RWPE1 (cell line): ENCODE measurements around the gene CHORDC1.

Experiments
- CTCF ChIA-PET: fragments of 350-600 bp; sonication (Branson Sonifier 250); formaldehyde crosslinking; extraction: SDS; loops from one replicate; lab custom pipeline; 2021; lab: Yijun Ruan, JAX
- POLR2A ChIA-PET: fragments of 400-600 bp; formaldehyde crosslinking; extraction: SDS; loops from one replicate; lab custom pipeline; 2020; ENCODE audit warnings: antibody characterized with exemption; ENCODE audit not compliant: low non-redundant PET; lab: Yijun Ruan, JAX
- DNase-seq: peaks from one replicate; pipeline ENCODE4 v3.0.0; 2012; ENCODE audit warnings: low spot score
- H3K27ac ChIP-seq: fragments of 450-650 bp; 2 replicates; pipeline ENCODE4 v1.5.1; 2017
- CTCF ChIP-seq: fragments of 450-650 bp; conservative IDR thresholded peaks from 2 replicates; pipeline ENCODE4 v1.5.1; 2017; ENCODE audit warnings: low read depth, mild to moderate bottlenecking

The CHORDC1 gene

DNA sequence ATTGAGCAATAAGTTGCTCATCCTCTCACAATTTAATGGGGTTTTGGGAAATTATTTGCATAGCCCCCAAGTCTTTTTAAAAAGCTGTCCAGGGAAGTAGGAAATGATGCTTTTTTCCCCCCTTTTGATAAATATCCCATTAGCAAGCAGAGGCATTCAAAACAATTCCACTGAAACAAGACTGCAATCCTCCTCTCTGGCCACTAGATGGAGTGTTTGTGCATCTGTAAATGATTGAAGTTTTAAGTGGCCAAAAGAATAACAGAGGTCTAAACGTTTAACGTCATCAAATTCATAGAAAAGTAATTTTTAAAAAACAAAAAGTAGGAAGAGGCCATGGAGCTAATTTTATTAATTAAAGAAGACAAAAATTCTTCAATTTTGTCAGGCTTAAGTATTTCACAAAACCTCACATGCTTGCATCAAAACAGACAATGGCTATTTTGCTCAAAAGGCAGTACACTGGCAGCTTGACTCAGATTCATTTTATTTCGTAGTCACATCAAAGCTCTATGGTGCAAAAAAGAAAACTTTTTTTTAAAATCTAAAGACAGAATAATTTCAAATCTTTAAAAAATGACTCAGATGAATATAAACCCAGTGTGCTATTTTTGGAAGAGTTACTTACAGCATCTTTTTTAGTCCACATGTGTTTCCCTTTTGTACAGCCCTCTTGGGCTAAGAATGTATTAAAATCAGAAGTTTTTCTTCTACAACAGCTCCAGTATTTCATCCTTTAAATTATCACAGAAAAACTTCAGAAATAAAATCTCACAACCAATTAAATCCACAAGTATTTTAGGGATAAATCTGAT, 17.8 kb downstream of the CHORDC1 start:
- DNase-seq, result peak; percentile 35
- H3K27ac ChIP-seq, result no peak overlapping the region
- CTCF ChIA-PET, result interaction anchor here (0.5 to 1.3 kb wide), 8 partner anchors 9 to 1416 kb away, joined by 3 to 5 read pairs (median 3); no protein-coding TSS in a partner anchor
- POLR2A ChIA-PET, result no interaction called here
- peak; percentile 88 for TF ChIP-seq CTCF

DNA sequence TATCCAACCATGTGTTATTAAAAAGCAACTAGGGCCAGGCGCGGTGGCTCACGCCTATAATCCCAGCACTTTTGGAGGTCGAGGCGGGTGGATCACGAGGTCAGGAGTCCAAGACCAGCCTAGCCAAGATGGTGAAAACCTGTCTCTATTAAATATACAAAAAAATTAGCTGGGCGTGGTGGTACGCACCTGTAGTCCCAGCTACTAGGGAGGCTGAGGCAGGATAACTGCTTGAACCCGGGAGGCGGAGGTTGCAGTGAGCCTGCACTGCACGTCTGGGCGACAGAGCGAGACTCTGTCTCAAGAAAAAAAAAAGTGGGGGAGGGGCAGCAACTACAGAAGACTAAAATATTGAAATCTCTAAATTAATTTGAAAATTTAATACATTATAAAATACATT, 18.4 kb downstream of the CHORDC1 start:
- no peak for TF ChIP-seq CTCF
- DNase-seq, result no peak
- ChIA-PET CTCF (interaction anchor here (0.5 to 1.3 kb wide), 4 partner anchors 15 to 35 kb away, joined by 3 to 5 read pairs (median 3); no protein-coding TSS in a partner anchor), POLR2A (no interaction called here)
- H3K27ac ChIP-seq, result no peak overlapping the region

- no peak for DNase-seq
- no peak for TF ChIP-seq CTCF
- ChIA-PET CTCF (no interaction called here), POLR2A (no interaction called here)
- H3K27ac ChIP-seq, result no peak overlapping the region
Measured at GRCh38 chr11:90202342-90202741, 20.5 kb downstream of the CHORDC1 start.

- CTCF ChIA-PET, result no interaction called here
Measured at GRCh38 chr11:90197377-90197776, 25.5 kb downstream of the CHORDC1 start.

DNA sequence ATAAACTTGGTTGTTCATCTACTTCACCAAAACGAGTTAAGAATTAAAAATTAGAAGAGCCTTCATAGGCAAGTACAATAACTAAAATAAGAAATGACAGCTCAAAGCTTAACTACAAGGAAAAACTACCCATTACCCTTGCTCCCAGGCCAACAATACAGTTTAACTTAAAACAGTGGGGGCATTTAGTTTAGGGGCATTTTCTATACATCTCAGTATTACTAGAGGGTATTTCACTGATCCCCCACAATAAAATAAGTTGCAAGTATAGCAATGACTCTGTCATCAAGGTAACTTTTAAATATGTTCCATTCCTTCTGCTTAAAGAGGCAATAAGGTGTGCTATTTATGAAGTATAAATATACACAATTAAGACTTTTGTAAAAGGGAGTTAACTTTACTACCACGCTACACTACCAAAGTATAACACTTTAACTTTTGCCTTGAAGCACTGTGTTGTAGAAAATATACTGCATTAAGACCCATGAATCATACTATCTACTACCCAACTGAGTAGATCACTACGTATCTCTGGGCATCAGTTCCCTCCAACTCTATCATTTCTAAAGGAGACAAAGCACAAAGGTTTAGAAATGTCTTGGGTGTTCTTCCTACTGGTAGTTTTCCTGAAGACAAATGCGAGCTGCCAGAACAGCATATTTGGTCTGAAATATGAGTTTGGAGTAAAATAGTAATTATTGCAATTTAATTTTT, 29.8 kb downstream of the CHORDC1 start:
- POLR2A ChIA-PET, result no interaction called here
- no peak overlapping the region for H3K27ac ChIP-seq
- no peak for TF ChIP-seq CTCF
- CTCF ChIA-PET, result no interaction called here
- no peak for DNase-seq

More at GRCh38 chr11:90197377-90197776, 25.5 kb downstream of the CHORDC1 start:
- TF ChIP-seq CTCF, result no peak
- no peak overlapping the region for H3K27ac ChIP-seq
- POLR2A ChIA-PET, result no interaction called here
- no peak for DNase-seq

DNA sequence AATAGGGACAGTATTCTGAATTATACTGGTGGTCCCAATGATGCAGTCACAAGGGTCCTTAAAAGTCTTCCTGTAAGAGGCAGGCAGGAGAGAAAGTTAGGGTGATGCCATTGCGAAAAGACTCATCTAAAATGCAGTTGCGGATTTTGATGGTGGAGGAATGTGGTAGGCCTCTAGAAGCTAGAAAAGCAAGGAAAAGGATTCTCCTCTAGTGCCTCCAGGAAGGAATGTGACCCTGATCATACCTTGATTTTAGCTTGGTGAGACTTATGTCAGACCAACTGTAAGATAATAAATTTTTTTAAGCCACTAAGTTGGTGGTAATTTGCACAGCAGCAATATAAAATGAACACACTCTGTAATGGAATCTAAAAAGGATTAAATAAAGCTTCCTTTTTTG, 33.8 kb downstream of the CHORDC1 start:
- no peak overlapping the region for H3K27ac ChIP-seq
- DNase-seq, result no peak
- TF ChIP-seq CTCF, result no peak
- ChIA-PET POLR2A (no interaction called here), CTCF (interaction anchor here (0.8 to 1.1 kb wide), 2 partner anchors 10 to 15 kb away, joined by 3 to 4 read pairs; no protein-coding TSS in a partner anchor)
